ENCODE measurements around the gene ANKRD6.
"Not testable (repeated sequence)": the region's sequence is repeated elsewhere in the genome, so short reads cannot be mapped to it uniquely, and the experiment has no call there.

Gene ANKRD6

GRCh38 chr6:89432875-89433251, at the start of gene ANKRD6:
Gene ANKRD6, plus strand, starts transcription at chr6:89433152. Its CDS starts 133,825 bp downstream, at chr6:89566977.
- DNase-seq (ENCODE audit: low spot score) = peak; percentile 75

GRCh38 chr6:89385156-89385667, 47.7 kb upstream of the ANKRD6 start:
- no peak for DNase-seq (ENCODE audit: low spot score)

- DNase-seq (ENCODE audit: low spot score) = no peak
Measured at GRCh38 chr6:89385846-89386245, 47.1 kb upstream of the ANKRD6 start.

- no peak for DNase-seq (ENCODE audit: low spot score)
Measured at GRCh38 chr6:89386917-89387491, 45.9 kb upstream of the ANKRD6 start.

- no peak for DNase-seq (ENCODE audit: low spot score)
Measured at GRCh38 chr6:89387516-89388201, 45.3 kb upstream of the ANKRD6 start.

- no peak for DNase-seq (ENCODE audit: low spot score)
Measured at GRCh38 chr6:89388846-89389245, 44.1 kb upstream of the ANKRD6 start.

GRCh38 chr6:89392823-89393222, 40.1 kb upstream of the ANKRD6 start:
- no peak for DNase-seq (ENCODE audit: low spot score)

GRCh38 chr6:89393659-89394058, 39.3 kb upstream of the ANKRD6 start:
- no peak for DNase-seq (ENCODE audit: low spot score)

- DNase-seq (ENCODE audit: low spot score) = not testable (repeated sequence)
Measured at GRCh38 chr6:89397884-89398283, 35.1 kb upstream of the ANKRD6 start.

GRCh38 chr6:89398762-89399525, 34.0 kb upstream of the ANKRD6 start:
- DNase-seq (ENCODE audit: low spot score) = no peak

GRCh38 chr6:89400050-89400449, 32.9 kb upstream of the ANKRD6 start:
- DNase-seq (ENCODE audit: low spot score) = no peak

- no peak for DNase-seq (ENCODE audit: low spot score)
Measured at GRCh38 chr6:89400912-89401399, 32.0 kb upstream of the ANKRD6 start.

- no peak for DNase-seq (ENCODE audit: low spot score)
Measured at GRCh38 chr6:89402776-89403175, 30.2 kb upstream of the ANKRD6 start.

GRCh38 chr6:89404512-89404911, 28.4 kb upstream of the ANKRD6 start:
- no peak for DNase-seq (ENCODE audit: low spot score)

GRCh38 chr6:89406141-89406540, 26.8 kb upstream of the ANKRD6 start:
- no peak for DNase-seq (ENCODE audit: low spot score)

- no peak for DNase-seq (ENCODE audit: low spot score)
Measured at GRCh38 chr6:89409461-89410035, 23.4 kb upstream of the ANKRD6 start.

GRCh38 chr6:89410231-89410761, 22.7 kb upstream of the ANKRD6 start:
- no peak for DNase-seq (ENCODE audit: low spot score)

GRCh38 chr6:89410788-89411144, 22.2 kb upstream of the ANKRD6 start:
- DNase-seq (ENCODE audit: low spot score) = no peak

GRCh38 chr6:89411145-89412070, 21.5 kb upstream of the ANKRD6 start:
- peak; percentile 46 for DNase-seq (ENCODE audit: low spot score)

- peak; percentile 87 for DNase-seq (ENCODE audit: low spot score)
Measured at GRCh38 chr6:89412071-89413005, 20.6 kb upstream of the ANKRD6 start, which contains the start of gene RRAGD. Gene RRAGD, minus strand, starts transcription at chr6:89412273. Its CDS starts 280 bp downstream, at chr6:89411993.

Data from HuH-7.5 (cell line).